ENCODE measurements around the gene MFN2. TPM values are rescaled to one million over a fixed set of nuclear protein-coding genes. Genes with fewer than 3 reads are reported as not detected.

The MFN2 gene
- total and polyA plus RNA-seq, 9 of the 15 experiments (the other 6 are each of a cell fraction or from before 2014, with no cell fraction given): 10.5 to 158 (median 87.1) TPM

GRCh38 chr1:12052008-12052573, 71.8 kb downstream of the MFN2 start (continued):
- TF ChIP-seq IRF9 (tag; IDR thresholded peaks at IDR 0.05) (no peak), JUND (IDR thresholded peaks at IDR 0.05; ENCODE audit: borderline replicate concordance, low read depth, low read length) (peak; percentile 100), JUND (tag; IDR thresholded peaks at IDR 0.05; ENCODE audit: borderline replicate concordance, low read depth, low read length) (peak; percentile 99), ZNF592 (IDR thresholded peaks at IDR 0.05) (peak; percentile 62; the same call in 1 of the 2 replicates), ILF3 (IDR thresholded peaks at IDR 0.05; ENCODE audit: borderline replicate concordance) (no peak), PBX2 (CRISPR knock-in tag; IDR thresholded peaks at IDR 0.05; ENCODE audit: low read depth) (no peak), PBX2 (tag; conservative IDR thresholded peaks at IDR 0.05; ENCODE audit: low read depth) (peak; percentile 67), MAFF (IDR thresholded peaks at IDR 0.05; ENCODE audit: low read length) (peak; percentile 83), ATF7 (IDR thresholded peaks at IDR 0.05) (peak; percentile 87), MAX (CRISPR knock-in tag; IDR thresholded peaks at IDR 0.05) (peak; percentile 28; the same call in 1 of the 2 replicates), SMARCA5 (IDR thresholded peaks at IDR 0.05) (peak; percentile 50; the same call in 1 of the 2 replicates), TCFL5 (CRISPR knock-in tag; conservative IDR thresholded peaks at IDR 0.05) (no peak), E2F6 (IDR thresholded peaks at IDR 0.05; ENCODE audit: borderline replicate concordance in 1 of 2, extremely low read depth in 1 of 2, insufficient read depth in 1 of 2, insufficient read length in 1 of 2, low read depth in 1 of 2, low read length in 1 of 2, poor library complexity in 1 of 2, severe bottlenecking in 1 of 2) (peak in 1 of 2 experiments; percentile 50), TARDBP (IDR thresholded peaks at IDR 0.05) (peak; percentile 55; the same call in 1 of the 2 replicates), TCF7L2 (IDR thresholded peaks at IDR 0.05; ENCODE audit: low read depth, low read length) (no peak), CC2D1A (IDR thresholded peaks at IDR 0.05) (no peak), FOS (IDR thresholded peaks at IDR 0.05; ENCODE audit: extremely low read depth, insufficient read length) (peak; percentile 69)
- TF ChIP-seq, protein P1, sequence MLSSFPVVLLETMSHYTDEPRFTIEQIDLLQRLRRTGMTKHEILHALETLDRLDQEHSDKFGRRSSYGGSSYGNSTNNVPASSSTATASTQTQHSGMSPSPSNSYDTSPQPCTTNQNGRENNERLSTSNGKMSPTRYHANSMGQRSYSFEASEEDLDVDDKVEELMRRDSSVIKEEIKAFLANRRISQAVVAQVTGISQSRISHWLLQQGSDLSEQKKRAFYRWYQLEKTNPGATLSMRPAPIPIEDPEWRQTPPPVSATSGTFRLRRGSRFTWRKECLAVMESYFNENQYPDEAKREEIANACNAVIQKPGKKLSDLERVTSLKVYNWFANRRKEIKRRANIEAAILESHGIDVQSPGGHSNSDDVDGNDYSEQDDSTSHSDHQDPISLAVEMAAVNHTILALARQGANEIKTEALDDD (IDR thresholded peaks at IDR 0.05): peak; percentile 38; the same call in 1 of the 2 replicates
